IPS-11a (cell line): Measurements from ENCODE around the gene TUBA4B.

Source experiments
- H3K4me3 ChIP-seq: one replicate; pipeline ENCODE4 v1.5.1; 2013; ENCODE audit warnings: low read depth, low read length, control low read depth

Gene TUBA4B

GRCh38 chr2:219252900-219253752 lies at the start of gene TUBA4B:
Gene TUBA4B, plus strand, starts transcription at chr2:219253243. Its CDS starts 165 bp downstream, at chr2:219253408.
- H3K4me3 ChIP-seq = peak within 1 kb of the TSS; percentile 53

- H3K4me3 ChIP-seq = no peak overlapping the region
Observed at GRCh38 chr2:219204425-219205164, 48.4 kb upstream of the TUBA4B start.

GRCh38 chr2:219205165-219205538 lies 47.9 kb upstream of the TUBA4B start:
- no peak overlapping the region for H3K4me3 ChIP-seq

- H3K4me3 ChIP-seq = peak overlapping the region; percentile 73
Observed at GRCh38 chr2:219205981-219206327, 47.1 kb upstream of the TUBA4B start.

GRCh38 chr2:219206328-219207133 lies 46.5 kb upstream of the TUBA4B start, which contains the start of gene ZFAND2B:
Gene ZFAND2B, plus strand, starts transcription at chr2:219206782. Its CDS starts 206 bp downstream, at chr2:219206988.
- peak within 1 kb of the TSS; percentile 73 for H3K4me3 ChIP-seq

GRCh38 chr2:219207134-219207883 lies 45.7 kb upstream of the TUBA4B start:
- peak overlapping the region; percentile 63 for H3K4me3 ChIP-seq

GRCh38 chr2:219207884-219208740 lies 44.9 kb upstream of the TUBA4B start:
- no peak overlapping the region for H3K4me3 ChIP-seq

- H3K4me3 ChIP-seq = no peak overlapping the region
Observed at GRCh38 chr2:219209236-219210195, 43.5 kb upstream of the TUBA4B start.

- H3K4me3 ChIP-seq = no peak overlapping the region
Observed at GRCh38 chr2:219210196-219210885, 42.7 kb upstream of the TUBA4B start.

GRCh38 chr2:219210886-219211362 lies 42.1 kb upstream of the TUBA4B start:
- H3K4me3 ChIP-seq = no peak overlapping the region

- no peak overlapping the region for H3K4me3 ChIP-seq
Observed at GRCh38 chr2:219213026-219213415, 40.0 kb upstream of the TUBA4B start.

- H3K4me3 ChIP-seq = no peak overlapping the region
Observed at GRCh38 chr2:219213486-219214071, 39.5 kb upstream of the TUBA4B start.

- no peak overlapping the region for H3K4me3 ChIP-seq
Observed at GRCh38 chr2:219214141-219214540, 38.9 kb upstream of the TUBA4B start.

- no peak overlapping the region for H3K4me3 ChIP-seq
Observed at GRCh38 chr2:219214786-219215185, 38.3 kb upstream of the TUBA4B start.

GRCh38 chr2:219215871-219216534 lies 37.0 kb upstream of the TUBA4B start:
- H3K4me3 ChIP-seq = no peak overlapping the region

- H3K4me3 ChIP-seq = no peak overlapping the region
Observed at GRCh38 chr2:219216535-219216915, 36.5 kb upstream of the TUBA4B start.

GRCh38 chr2:219218217-219218731 lies 34.8 kb upstream of the TUBA4B start:
- peak overlapping the region; percentile 63 for H3K4me3 ChIP-seq
